HG03571 (cell line): ENCODE results near the gene HS3ST5.

Experiments
- ATAC-seq: cut with Tn5 transposase; IDR thresholded peaks from one replicate; pipeline ENCODE4 v1.9.1; 2021; ENCODE audit not compliant: unreplicated experiment

Gene HS3ST5

GRCh38 chr6:114202389-114202788 is 140.4 kb downstream of the HS3ST5 start:
- ATAC-seq = no peak

GRCh38 chr6:114200891-114201290 is 141.9 kb downstream of the HS3ST5 start:
- ATAC-seq = no peak

- no peak for ATAC-seq
Observed at GRCh38 chr6:114195631-114196403, 147.0 kb downstream of the HS3ST5 start.

- no peak for ATAC-seq
Observed at GRCh38 chr6:114195027-114195365, 147.8 kb downstream of the HS3ST5 start.

- no peak for ATAC-seq
Observed at GRCh38 chr6:114194362-114195026, 148.3 kb downstream of the HS3ST5 start.

- no peak for ATAC-seq
Observed at GRCh38 chr6:114187563-114187962, 155.3 kb downstream of the HS3ST5 start.

GRCh38 chr6:114181664-114182063 is 161.2 kb downstream of the HS3ST5 start:
- ATAC-seq = no peak

GRCh38 chr6:114179411-114179810 is 163.4 kb downstream of the HS3ST5 start:
- ATAC-seq = no peak

GRCh38 chr6:114176726-114177125 is 166.1 kb downstream of the HS3ST5 start:
- ATAC-seq = no peak

- ATAC-seq = no peak
Observed at GRCh38 chr6:114172576-114173260, 170.1 kb downstream of the HS3ST5 start.

GRCh38 chr6:114171473-114171872 is 171.3 kb downstream of the HS3ST5 start:
- no peak for ATAC-seq

- no peak for ATAC-seq
Observed at GRCh38 chr6:114170958-114171387, 171.8 kb downstream of the HS3ST5 start.

GRCh38 chr6:114170372-114170771 is 172.5 kb downstream of the HS3ST5 start:
- ATAC-seq = no peak

GRCh38 chr6:114169763-114170162 is 173.1 kb downstream of the HS3ST5 start:
- no peak for ATAC-seq

- no peak for ATAC-seq
Observed at GRCh38 chr6:114167583-114168576, 174.9 kb downstream of the HS3ST5 start.

GRCh38 chr6:114164207-114164606 is 178.6 kb downstream of the HS3ST5 start:
- ATAC-seq = no peak

GRCh38 chr6:114162691-114163347 is 180.0 kb downstream of the HS3ST5 start:
- no peak for ATAC-seq

GRCh38 chr6:114160881-114161280 is 181.9 kb downstream of the HS3ST5 start:
- no peak for ATAC-seq

- ATAC-seq = no peak
Observed at GRCh38 chr6:114159727-114160126, 183.1 kb downstream of the HS3ST5 start.
